Mucosa of descending colon (tissue), 3 donors: ENCODE measurements around the gene NTN1. TPM values are rescaled to one million over a fixed set of nuclear protein-coding genes. Genes with fewer than 3 reads are reported as not detected.

Experiments
- ATAC-seq: fragments of 200-7000 bp; cut with Tn5 transposase; one replicate; pipeline ENCODE4 v1.9.1; 2020; ENCODE audit warnings: mild to moderate bottlenecking, moderate library complexity
- DNase-seq, 3 donors: peaks; one replicate each; pipeline ENCODE4 v3.0.0-alpha.2; 2020
- H3K36me3 ChIP-seq: fragments of 200-600 bp; one replicate; pipeline ENCODE4 v1.8.0; 2021; ENCODE audit warnings: low read depth, mild to moderate bottlenecking
- H3K4me1 ChIP-seq: fragments of 200-600 bp; one replicate; pipeline ENCODE4 v1.8.0; 2021; ENCODE audit warnings: low read depth, mild to moderate bottlenecking
- H3K4me3 ChIP-seq: fragments of 200-600 bp; one replicate; pipeline ENCODE4 v1.8.0; 2021; ENCODE audit warnings: mild to moderate bottlenecking
- H3K9me3 ChIP-seq: fragments of 200-600 bp; one replicate; pipeline ENCODE4 v1.8.0; 2021; ENCODE audit warnings: mild to moderate bottlenecking
- intact Hi-C, 2 donors: fragments of 100-400 bp; cut with DNase I in 1 of 2; cut with micrococcal nuclease in 1 of 2; formaldehyde crosslinking; loops; one replicate each; pipeline versions ENCODE4 v1.11.0 to v1.11.1; 2022; cut with DNase I, micrococcal nuclease
- total RNA-seq, 3 donors: library from RNA; stranded (reverse); fragmentation: NEBNext Ultra II Directional in 2 of 3; extraction: Animal tissue kit (Norgen Biotek cat#: 25700) in 2 of 3; gene quantifications; one replicate each; pipeline versions ENCODE4 v1.2.1 to v1.2.4, GENCODE V29; 2021 to 2023
- TF ChIP-seq, protein P1 (sequence below): fragments of 200-600 bp; IDR thresholded peaks from one replicate; pipeline ENCODE4 v1.8.0; 2022; ENCODE audit warnings: antibody characterized with exemption, mild to moderate bottlenecking
- donor health status: DM: no; HTN: no; CAD: no; lungs with moderate emphysema.
- donor health status: DM: no; HTN: no; CAD: no.
- donor health status: DM: no; HTN: yes; CAD: no.

Gene NTN1
- total RNA-seq, 3 donors from 2014 or later = 3.7 to 61.8 (median 4.0) TPM

DNA sequence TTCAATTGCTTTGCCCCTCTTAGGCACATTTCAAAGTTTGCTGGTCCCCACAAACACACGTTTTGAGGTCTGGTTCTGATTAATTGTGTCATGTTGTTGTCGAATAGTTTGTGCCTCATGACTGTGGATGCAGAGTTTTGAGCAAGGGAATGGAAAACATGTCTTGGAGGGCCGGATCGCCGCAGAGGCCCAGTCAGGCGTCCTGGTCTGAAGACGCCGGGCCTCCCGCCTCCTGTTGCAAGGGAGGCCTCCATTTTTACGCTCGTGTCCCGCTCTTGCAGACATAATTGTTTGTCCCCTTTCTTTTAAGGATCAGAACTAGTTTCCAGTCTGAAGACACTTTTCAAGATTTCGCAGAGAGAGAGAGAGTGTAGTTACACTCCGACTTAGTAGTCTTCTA is 3.2 kb downstream of the NTN1 start:
- TF ChIP-seq, protein P1, sequence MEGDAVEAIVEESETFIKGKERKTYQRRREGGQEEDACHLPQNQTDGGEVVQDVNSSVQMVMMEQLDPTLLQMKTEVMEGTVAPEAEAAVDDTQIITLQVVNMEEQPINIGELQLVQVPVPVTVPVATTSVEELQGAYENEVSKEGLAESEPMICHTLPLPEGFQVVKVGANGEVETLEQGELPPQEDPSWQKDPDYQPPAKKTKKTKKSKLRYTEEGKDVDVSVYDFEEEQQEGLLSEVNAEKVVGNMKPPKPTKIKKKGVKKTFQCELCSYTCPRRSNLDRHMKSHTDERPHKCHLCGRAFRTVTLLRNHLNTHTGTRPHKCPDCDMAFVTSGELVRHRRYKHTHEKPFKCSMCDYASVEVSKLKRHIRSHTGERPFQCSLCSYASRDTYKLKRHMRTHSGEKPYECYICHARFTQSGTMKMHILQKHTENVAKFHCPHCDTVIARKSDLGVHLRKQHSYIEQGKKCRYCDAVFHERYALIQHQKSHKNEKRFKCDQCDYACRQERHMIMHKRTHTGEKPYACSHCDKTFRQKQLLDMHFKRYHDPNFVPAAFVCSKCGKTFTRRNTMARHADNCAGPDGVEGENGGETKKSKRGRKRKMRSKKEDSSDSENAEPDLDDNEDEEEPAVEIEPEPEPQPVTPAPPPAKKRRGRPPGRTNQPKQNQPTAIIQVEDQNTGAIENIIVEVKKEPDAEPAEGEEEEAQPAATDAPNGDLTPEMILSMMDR = no peak
- no peaks in the 10 kb centered on the region for H3K9me3 ChIP-seq
- intact Hi-C loops = no loop called here
- ATAC-seq (no peak), DNase-seq (no peak)
- H3K4me3 ChIP-seq = no peak overlapping the region
- no peaks in the 10 kb centered on the region for H3K36me3 ChIP-seq
- peaks cover 21% of the 10 kb centered on the region for H3K4me1 ChIP-seq

DNA sequence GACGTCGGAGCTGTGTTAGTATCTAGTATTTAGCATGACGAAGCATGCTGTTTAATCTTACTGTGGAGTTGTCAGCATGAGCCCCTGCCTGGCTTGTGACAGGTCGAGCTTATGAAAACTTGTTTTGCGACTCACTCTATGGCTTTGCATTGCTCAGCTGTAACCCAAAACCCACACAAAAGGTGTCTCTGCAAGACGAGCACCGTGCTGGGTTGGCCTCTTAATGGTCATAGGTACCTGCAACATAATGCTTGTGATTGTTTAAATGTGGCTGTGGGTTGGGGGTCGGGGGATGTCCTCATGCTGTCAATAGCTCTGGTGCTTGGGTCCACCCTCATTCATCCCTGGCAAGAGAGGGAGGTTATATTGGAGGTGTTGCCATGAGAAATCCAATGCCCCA is 5.4 kb downstream of the NTN1 start:
- intact Hi-C loops = no loop called here
- TF ChIP-seq, protein P1 = no peak

DNA sequence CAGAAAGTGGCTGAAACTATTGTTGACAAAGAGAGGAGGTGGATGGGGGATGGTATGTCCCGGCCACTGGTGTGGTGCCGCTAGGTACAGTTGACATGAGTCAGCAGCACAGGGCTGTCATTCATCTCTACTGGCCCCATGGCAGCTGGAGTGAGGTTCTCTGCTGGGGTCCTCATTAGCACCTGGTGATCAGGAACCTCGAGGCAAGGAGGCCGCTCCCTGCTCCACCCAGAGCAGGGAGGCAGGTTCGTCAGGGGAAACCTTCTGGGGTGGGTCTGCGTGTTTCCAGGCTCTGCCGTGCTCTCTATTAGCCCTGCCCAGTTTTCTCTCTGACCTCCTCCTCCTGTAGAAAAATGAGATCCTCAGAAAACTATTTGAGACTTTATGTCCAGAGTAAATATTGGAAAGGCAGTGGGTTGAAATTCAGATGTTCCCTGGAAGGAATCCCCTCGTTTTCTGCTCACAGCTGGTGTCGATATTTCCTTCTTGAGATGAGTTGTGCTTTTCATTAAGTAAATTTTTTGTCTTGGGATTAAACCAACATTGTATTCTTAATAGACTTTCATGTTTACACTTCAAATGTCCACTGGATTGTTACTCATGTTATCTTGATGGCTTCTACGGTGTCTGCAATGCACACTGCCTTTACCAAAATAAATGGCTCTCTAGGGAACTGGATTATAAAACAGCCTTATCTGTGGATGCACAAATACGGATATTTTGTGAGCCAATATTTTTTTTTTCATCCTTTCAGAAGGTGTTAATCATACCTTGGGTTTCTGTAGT is 7.1 kb downstream of the NTN1 start:
- TF ChIP-seq, protein P1 = no peak
- Histone ChIP-seq H3K4me3 (no peak overlapping the region), H3K4me1 (no peaks in the 10 kb centered on the region), H3K9me3 (no peaks in the 10 kb centered on the region), H3K36me3 (no peaks in the 10 kb centered on the region)
- intact Hi-C loops = no loop called here
- no peak for DNase-seq
- ATAC-seq = no peak

More for the DNA sequence above, 5.4 kb downstream of the NTN1 start:
- DNase-seq = no peak
- no peaks in the 10 kb centered on the region for H3K36me3 ChIP-seq
- ATAC-seq = no peak
- no peak overlapping the region for H3K4me3 ChIP-seq
- H3K4me1 ChIP-seq = peaks cover 14% of the 10 kb centered on the region
- H3K9me3 ChIP-seq = no peaks in the 10 kb centered on the region

DNA sequence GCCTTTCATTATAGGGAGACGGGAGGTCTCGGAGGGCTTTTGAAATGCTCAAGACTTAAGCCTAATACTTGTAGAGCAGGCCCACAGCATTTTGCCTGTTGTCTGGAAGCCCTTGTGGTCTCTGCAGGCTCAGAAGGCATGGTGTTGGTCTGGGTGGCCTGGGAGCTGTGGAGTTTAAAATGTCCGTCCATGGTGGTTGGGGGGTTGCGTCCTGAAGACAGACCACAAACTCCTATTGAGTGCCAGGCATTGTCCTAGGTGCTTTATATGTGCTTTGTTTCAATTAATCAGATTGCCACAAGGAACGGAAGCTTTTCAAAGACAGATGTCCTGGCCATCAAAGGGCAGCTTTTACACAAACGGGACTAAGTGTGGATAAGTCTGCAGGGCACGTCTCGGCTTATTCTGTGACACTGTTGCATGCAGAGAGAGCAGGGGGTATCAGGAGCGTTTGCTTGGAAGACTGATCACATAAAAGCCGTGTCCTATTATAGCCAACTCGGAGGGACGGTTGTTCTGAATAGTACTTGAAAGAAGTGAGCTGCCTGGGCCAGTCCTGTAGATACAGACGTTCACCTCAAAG is 7.8 kb downstream of the NTN1 start:
- H3K4me1 ChIP-seq = no peaks in the 10 kb centered on the region
- intact Hi-C loops = no loop called here
- no peak for DNase-seq
- no peaks in the 10 kb centered on the region for H3K9me3 ChIP-seq
- no peak for ATAC-seq
- no peak overlapping the region for H3K4me3 ChIP-seq
- no peaks in the 10 kb centered on the region for H3K36me3 ChIP-seq
- TF ChIP-seq, protein P1 = no peak

DNA sequence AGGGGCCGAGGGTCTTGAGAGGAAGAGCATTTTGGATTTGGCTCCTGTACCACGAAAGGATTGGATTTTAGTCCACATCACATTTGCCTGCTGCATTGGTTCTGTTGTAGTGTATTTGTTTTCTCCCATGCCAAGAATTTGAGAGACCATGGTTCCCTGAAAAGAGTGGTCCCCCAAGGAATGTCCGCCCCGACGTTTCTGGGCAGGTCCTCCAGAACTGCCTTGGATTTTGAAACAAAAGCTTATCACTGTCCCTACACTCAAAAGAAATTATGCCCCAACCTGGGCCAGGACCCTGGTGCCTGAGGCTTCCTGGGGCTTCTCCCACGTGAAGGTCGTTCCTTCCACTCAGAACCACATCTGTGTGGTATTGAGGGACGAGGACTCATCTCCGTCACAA is 10.8 kb downstream of the NTN1 start:
- no peak for ATAC-seq
- Histone ChIP-seq H3K9me3 (no peaks in the 10 kb centered on the region), H3K4me1 (no peaks in the 10 kb centered on the region), H3K36me3 (no peaks in the 10 kb centered on the region), H3K4me3 (no peak overlapping the region)
- DNase-seq = no peak
- TF ChIP-seq, protein P1 = no peak
- intact Hi-C loops = no loop called here
